Retinal pigment epithelial cell (primary cell): ENCODE results near the gene FGFBP1.
A peak's percentile ranks its signal among the peaks of the same experiment; 100 is the strongest.

Experiments
- DNase-seq: peaks from one replicate; pipeline ENCODE4 v3.0.0-alpha.2; 2010; ENCODE audit warnings: low read depth
- H3K4me3 ChIP-seq: 2 replicates; pipeline ENCODE4 v1.5.1; 2011; ENCODE audit warnings: mild to moderate bottlenecking, low read length, control low read depth, moderate library complexity
- TF ChIP-seq, protein P1 (sequence below): conservative IDR thresholded peaks from 2 replicates; pipeline ENCODE4 v1.5.1; 2011; ENCODE audit warnings: low read depth, low read length, control low read depth, inconsistent platforms

Gene FGFBP1

DNA sequence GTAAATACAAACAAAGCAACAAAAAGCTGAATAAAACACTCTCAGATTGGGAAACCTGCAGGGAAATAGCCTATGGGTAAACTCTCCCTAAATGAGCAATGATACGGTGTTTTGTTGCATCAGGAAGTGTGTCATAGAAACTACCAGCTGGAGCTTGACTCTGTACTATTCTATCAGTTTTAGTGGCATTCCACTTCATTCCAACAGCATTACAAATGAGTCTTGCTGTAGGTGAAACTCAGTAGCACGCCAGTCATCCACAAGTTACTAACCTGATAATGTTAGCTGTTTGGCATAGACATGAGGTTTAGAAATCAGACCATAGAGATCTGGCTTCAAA is 24.9 kb downstream of the FGFBP1 start:
- H3K4me3 ChIP-seq = no peak overlapping the region
- peak; percentile 95 for DNase-seq
- TF ChIP-seq, protein P1, sequence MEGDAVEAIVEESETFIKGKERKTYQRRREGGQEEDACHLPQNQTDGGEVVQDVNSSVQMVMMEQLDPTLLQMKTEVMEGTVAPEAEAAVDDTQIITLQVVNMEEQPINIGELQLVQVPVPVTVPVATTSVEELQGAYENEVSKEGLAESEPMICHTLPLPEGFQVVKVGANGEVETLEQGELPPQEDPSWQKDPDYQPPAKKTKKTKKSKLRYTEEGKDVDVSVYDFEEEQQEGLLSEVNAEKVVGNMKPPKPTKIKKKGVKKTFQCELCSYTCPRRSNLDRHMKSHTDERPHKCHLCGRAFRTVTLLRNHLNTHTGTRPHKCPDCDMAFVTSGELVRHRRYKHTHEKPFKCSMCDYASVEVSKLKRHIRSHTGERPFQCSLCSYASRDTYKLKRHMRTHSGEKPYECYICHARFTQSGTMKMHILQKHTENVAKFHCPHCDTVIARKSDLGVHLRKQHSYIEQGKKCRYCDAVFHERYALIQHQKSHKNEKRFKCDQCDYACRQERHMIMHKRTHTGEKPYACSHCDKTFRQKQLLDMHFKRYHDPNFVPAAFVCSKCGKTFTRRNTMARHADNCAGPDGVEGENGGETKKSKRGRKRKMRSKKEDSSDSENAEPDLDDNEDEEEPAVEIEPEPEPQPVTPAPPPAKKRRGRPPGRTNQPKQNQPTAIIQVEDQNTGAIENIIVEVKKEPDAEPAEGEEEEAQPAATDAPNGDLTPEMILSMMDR = no peak

DNA sequence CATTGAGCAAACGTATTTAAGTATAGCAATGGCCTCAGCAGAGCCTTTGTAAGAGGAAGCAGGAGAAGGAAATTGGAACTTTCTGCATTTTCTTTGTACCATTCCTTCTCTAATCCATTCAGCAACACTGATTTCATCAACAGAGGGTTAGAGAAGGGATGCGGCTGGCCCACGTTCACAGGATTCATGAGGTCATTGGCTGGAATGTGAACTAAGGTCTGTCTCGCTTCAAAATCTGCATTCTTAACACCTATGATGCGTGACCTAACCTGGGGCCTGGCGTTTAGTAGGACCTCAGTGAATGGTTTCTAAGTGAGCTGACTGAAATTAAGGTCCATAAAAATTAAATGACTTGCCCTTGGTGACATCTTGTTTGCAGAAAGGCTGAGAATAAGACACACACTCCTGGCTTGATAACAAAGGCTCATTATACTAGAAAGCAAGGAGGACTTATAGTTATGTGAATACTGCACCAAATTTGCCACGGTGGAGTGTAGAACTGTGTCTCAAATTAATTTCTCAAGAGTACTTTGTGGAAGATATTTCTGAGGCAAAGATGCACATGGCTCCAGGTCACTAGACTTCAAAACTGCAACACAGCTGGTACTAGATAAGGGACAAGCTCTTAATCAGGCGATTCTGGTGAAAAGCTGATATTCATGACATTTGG is 25.4 kb downstream of the FGFBP1 start:
- peak; percentile 59 for DNase-seq
- H3K4me3 ChIP-seq = no peak overlapping the region
- TF ChIP-seq, protein P1 = no peak

DNA sequence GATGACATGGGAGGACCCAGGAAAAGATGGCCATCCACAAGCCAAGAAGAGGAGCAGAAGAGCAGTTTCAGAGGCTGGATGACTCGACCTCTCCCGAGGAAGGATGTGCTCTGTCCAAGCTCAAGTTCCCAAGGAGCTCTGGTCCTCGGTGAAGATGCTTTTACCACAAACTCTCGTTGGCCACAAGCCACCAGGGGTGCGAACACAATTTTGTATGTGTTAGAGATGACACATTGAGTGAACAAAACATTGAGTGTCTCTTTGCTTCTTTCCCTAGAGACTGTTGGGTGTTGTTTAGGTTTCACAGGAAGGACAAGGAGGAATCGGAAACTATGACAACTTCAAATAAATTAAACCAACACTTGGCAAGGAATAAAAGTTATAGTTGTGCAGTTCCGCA is 26.3 kb downstream of the FGFBP1 start:
- TF ChIP-seq, protein P1 = no peak
- no peak for DNase-seq
- no peak overlapping the region for H3K4me3 ChIP-seq

DNA sequence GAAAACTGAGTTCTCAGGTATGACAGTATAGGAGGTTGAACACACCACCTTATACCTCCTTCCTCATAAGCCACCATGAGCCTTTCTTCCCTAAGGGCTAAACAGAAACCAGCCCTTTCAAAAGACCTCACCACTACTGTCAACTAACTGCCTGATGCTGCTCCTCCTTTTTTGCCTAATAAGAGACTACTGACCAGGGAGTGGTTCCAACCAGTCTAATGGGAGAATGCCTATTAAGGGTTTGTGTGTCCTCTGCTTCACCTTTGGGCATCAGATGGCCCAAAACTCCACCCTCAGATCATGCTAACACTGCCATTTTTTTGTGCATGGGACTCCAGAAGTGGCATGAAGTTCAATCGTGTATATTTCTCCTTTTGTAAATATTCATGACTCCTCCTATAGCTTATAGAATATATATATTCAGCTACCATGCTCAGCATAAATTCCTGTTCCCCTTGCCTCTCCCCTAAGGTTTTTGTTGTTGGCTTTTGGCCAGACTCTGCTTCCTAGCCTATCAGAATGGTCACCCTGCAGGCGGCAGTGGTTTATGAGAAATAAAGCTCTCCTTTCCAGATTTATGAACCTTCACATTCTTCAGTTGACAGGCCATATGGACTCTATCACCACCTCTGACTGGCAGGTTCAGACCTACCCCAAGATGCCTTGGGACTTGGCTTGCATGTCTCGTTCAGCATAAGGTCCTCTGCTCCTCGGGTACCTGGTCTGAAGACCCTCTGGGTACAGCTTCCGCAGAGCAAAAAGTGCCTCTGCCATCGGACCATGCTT is 28.2 kb downstream of the FGFBP1 start:
- no peak for DNase-seq
- TF ChIP-seq, protein P1 = no peak
- H3K4me3 ChIP-seq = no peak overlapping the region

DNA sequence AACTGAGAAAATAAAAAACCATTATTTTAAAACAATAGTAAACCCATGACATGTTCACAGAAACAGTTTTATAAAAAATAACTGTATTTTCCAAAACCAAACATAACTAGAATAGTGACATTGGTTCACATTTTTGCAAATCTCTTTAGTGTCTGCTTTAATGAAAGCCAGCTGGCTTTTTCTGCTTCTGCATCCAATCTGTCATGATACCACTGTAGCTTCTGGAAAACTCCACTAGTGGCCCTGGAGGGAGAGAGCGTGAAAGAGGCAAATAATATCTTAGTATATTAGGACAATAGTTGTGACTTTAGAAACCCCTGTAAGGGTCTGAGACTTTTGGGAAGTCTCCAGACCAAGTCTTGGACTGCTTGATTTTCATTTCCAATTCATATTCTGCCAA is 31.1 kb downstream of the FGFBP1 start:
- DNase-seq = no peak
- TF ChIP-seq, protein P1 = no peak
- no peak overlapping the region for H3K4me3 ChIP-seq

DNA sequence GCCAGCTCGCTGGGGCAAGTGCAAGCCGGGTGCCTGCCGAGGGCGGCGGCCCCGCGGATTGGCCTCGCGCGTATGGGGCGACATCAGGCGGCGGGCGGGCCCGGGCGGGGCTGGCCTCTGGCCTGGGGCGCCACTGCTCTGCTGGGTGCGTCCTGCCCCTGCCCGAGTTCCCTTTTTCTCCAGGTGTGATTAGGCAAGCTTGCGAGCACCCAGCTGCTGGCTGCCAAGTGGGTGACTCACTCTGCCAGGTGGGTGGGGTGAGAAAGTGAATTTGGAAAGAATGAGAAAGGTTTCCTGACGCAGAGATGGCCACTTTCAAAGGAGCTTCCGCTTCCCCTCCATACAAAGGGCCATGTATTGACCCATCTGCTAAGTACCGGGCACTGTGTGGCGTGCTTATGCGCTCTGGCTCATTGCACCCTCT is 32.5 kb downstream of the FGFBP1 start:
- H3K4me3 ChIP-seq = no peak overlapping the region
- no peak for DNase-seq
- TF ChIP-seq, protein P1 = no peak

DNA sequence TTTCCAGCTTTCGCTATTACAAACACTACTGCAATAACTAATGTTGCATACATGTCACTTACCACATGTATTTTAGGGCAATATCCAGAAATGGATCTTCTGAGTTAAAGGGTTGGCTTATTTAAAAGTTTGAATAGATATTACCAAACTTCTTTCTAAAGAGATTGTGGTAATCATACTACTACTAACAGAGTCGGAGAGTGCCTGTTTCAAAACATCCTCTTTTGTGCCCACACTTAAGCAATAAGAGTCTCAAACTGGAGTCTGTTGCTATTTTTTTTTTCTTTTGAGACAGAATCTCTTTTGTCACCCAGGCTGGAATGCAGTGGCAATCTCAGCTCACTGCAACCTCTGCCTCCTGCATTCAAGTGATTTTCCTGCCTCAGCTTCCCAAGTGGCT is 35.8 kb downstream of the FGFBP1 start:
- H3K4me3 ChIP-seq = no peak overlapping the region
- no peak for DNase-seq
- TF ChIP-seq, protein P1 = no peak
